NOMO-1 treated with dmso at 0.1 percent for 144 hours (cell line): ENCODE data around the gene TMEM163.

Source experiments
- DNase-seq: peaks from one replicate; lab custom pipeline; 2025; ENCODE audit not compliant: unreplicated experiment; lab: John Stamatoyannopoulos, UW

TMEM163 gene

DNA sequence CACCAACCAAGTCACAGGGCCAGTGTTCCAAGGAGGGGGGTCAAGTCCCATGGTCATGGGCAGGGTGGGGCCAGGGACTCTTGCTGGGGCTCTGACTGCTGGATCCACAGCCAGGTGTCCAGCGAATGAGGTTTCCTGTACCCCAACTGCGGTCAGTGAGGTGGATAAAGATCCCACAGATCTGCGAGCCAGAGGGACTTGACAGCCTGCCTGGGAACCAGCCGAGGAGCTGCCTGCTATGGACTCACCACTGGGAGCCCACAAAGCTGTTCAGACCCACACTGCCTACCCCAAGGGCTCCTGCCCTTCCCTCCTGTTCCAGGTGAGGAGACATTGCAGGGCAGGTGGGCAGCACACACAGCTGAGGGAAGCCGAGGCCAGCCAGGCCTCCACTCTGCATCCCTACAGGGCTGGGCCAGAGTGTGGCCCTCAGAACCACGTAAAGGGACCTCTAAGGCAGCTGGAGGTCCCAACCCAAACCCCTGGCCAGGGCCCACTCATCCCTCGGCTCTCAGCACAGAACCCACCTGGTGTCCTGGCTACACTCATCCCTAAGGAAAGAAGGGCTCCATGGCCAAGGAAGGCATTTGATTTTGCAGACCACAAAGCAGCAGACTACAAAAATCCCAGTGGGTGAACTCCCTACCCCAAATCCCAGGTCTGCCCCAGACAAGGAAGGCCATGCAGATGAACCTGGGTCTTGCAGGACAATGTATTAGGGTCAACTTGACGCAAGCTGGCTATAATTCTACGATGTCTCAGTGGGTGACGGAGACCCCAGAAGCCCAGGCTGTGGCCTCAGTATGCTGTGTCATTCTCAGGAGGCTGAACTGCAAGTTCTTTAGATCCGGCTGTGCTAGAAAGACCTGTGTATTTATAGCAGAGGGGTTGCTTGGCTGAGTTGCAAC lies 255.8 kb downstream of the TMEM163 start:
- no peak for DNase-seq

DNA sequence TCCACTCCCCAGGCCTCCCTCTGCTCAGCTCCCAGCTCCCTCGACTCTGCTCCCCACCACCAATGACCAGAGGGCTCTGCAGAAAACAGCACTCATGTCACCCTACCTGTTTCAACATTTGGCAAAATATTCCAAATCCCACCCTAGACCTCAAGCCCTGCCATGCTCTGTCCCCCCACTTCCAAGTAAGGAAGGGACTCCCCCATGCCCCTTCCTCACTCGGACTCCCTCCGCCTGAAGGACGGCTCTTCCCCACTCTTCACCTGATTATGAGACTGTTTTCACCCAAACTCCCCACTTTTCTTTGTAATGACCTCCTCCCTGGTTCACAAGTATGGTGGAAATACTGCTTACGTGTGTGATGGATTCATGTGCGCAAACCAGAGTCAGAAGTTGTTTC lies 256.5 kb downstream of the TMEM163 start:
- DNase-seq = no peak

DNA sequence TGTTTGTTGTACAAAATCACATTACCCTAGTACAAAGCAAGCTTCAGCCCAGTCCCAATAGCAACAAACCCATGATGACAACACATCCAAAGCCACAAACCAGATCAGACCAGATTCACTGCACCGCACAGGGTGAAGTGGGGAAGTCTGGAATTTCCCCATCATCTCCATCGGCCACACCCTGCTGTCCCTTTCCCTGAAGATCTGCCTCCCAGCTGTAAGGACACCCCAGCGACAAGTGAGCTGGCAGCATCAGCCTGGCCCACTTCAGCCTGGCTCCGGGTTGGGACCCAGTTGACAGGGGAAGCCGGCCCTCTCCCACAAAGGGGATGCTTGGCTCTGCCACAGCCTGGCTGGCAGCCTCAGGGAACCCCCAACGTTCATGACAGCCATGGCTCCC lies 257.3 kb downstream of the TMEM163 start:
- no peak for DNase-seq

DNA sequence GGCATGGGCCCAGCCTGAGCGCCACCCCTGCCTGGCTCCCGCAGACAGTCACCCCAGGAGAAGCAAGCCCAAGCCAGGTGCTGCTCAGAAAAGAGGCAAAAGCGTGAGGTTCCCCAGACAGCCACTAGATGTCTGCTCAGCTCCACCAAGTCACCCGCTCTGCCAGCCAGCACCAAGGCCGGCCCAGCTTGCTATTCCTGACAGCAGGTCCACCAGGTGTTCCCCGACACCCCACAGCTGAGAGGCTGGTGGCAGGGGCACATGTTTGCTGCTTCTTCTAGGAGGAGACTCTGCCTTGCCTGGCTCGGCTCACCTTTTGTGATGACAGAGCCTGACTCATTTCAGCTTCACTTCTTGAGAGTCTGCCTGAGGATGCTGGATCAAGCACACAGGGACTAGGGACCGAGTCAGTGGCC lies 258.2 kb downstream of the TMEM163 start:
- DNase-seq = no peak

DNA sequence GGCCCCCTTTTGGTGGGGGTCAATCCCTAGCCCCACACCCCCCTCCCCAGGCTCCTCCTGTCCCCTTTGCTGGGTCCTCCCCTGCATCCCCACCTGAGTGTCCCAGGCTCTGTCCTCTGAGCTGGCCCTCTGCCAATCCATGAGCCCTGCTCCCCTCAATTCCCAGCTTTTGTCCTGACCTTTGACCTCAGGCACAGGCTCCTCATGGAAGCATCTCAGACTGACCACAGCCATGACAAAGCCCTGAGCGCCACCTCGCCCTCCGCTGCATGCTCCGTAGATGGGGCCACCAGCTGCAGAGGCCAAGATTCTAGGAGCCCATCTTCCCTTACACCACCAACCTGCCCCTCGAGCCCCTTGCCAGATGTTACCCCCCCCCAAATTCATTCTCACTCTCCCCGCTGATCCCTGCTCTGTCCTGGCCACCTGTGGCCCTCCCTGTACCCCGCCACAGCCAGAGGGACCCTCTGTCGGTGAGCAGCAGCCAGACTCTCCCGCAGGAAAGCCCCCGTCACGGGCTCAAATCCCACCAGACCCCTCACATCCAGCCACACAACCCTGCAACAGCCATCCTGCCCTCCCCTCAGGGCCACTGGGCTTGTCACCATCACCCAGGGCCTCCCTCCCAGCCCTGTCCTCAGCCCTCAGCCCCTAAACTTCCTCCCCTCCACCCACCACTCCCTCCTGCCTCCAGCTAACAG lies 258.9 kb downstream of the TMEM163 start:
- DNase-seq = no peak

DNA sequence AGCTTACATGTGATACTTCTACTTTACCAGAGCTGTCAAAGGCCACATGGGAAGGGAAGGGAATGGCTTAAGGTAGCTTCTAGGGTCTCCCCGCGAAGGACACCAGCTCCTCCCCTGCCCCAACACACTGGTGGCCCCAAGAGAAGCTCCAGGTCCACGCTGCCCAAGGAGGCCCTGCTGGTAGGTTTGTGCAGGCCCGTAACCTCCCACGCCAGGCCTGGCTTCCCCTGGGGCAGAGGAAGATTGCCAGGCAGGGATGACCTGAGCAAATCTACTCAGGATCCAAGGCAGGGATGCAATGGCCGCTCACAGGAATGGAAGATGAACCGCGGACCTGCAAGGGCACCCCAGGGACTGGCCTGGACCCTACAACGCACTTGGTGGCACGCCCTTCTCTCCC lies 259.9 kb downstream of the TMEM163 start:
- no peak for DNase-seq

DNA sequence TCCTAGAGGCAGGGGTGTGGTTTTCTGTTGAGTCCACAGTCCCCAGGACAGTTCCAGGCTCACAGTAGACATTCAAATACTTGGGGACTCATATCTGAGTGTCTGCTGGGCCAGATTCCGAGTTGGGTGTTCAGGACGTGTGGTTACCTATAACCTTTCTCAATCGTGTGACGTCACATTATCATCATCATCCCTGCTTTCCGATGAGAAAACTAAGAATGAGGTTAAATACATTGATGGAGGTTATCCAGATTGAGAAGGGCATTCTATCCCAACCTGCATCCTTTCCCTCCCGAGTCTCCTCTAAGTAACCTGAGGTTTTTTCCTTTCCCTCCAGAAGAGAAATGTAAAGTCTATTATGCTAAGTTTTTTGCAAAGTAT lies 260.3 kb downstream of the TMEM163 start:
- DNase-seq = no peak

DNA sequence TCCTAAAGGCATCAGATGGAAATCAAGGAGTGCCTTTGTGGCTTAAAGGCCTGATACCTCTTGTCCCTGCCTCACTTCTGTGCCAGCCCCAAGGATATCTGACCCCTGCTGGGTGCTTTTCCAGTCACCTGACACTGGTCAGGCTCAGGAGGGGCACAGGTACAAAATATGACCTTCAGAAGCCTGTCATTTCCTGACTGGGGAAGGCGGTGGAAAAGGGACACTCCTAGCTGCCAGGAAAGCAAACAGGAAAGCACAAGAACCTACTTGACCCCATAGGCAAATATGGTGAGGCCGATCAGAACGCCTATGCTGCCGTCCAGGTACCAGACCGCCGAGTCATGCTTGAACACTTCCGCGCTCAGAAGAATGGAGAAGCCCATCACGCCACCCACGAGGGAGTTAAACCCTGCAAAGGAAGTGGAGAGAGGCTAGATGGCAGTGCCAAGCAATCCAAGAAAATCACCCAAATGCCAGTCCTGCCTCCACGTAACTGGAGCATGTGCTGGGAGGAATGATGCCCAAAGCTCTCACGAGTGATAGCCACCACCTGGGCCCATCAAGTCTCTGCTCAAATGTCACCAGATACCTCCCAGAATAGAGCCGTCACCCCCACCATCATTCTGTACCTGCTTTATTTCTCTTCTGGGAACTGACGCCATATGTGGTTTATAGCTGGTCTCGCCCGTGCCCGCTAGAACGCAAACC lies 260.9 kb downstream of the TMEM163 start:
- no peak for DNase-seq

DNA sequence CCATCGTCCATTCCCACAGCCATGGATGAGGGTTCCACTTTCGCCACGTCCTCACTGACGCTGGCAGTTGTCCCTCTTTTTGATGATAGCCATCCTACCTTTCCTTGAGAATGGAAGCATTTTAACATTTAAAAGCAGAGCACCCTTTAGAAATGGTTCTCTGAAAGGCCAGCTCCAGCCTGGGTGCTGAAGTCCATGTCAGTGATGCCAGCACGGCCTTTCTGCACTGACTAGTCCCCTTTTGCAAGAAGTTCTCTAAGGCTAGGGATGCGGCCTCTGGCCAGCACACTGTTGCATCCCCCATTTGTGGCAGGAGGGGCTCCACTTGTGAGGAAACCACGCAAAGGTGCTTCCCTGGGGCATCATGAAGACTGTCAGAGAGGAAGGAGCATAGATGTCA lies 261.4 kb downstream of the TMEM163 start:
- no peak for DNase-seq

DNA sequence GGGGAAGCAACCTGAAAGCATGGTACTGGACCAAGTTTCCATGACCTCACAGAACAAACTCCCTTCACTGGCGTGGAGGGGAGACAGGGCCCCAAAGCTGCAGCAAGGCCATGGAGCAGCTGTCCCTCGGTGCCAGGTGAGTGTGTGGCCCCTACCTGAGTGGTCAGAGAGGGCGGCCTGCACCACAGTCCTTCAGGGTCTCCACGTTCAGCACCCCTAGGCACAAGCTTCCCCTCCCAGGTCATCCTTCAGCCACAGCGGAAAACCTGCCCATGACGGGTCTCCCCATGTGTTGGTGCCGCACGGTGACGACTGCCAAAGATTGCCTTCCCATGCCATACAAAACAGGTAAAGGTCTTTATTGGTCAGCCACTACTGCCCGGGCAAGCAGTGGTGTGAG lies 263.4 kb downstream of the TMEM163 start:
- no peak for DNase-seq

DNA sequence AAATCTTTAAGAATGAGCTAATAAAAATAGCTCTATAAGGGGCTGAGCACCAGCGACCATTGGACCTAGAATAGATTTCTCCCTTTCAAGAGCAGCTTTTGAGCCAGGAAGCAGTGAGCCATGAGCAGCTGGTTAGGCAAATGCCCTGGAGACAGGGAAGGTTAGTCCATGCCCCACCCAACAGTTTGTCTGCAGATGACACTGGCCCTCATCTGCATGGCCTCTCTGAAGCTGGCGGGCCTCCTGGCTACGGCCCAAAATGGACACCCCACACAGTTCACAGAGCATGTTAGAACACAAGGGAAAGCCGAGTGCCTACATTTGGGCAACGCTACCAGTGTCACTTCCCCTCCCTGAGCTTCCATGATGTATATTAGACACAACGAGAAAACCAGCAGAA lies 263.9 kb downstream of the TMEM163 start:
- DNase-seq = no peak

DNA sequence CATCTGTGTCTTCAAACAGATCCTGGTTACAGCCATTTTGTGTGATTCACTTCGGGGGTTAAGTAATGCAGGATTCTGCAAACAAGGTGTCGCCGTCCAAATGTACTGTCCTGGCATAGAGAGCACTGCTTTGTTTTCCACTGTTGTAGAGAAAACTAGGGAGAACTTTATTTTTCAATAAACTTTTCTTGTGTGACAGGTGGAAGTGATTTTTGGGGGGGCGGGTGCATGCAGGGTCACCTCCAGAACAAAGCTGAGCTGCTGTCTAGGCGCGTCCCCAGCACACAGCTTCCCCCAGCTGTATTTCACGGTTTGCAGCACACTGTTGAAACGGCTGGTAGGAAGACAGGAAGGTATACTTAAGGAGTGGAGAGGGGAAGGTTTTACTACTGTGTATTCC lies 264.4 kb downstream of the TMEM163 start:
- DNase-seq = no peak

DNA sequence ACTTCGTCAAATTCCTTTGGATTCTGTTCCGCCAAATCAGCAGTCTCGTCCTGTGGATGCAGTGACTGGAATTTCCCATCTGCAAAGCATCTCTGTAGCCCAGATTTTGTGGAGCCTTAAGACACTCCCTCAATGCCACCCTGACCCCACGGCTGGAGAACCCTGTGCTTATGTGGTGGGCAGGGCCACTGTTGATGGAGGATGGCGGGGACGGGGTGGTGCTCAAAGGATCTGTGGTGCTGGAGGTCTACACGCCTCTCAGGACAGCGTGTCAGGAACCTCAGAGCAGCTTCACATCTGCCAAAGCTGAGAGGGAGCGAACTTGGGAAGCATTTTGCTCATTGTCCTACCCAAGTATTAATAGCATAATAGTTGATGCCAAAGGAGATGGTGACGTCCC lies 264.8 kb downstream of the TMEM163 start:
- DNase-seq = no peak

DNA sequence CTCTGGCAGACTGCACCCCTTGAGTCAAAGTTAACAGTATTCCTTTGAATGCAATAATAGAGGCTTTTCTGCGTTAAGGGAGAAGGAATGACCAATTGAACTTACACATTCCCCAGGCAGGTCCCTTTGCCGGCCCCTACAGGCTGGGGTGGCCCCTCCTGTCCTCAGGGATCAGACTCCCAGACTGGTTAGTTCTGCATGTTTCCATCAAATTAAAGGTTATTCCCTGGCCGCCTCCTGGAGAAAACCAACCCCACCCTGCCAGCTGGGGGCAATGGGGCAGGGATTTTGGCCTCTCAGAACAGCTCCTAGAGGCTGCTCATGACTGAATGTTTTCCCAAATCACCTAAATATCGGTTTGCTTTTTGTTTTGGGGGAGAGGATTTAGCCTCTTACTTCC lies 265.3 kb downstream of the TMEM163 start:
- no peak for DNase-seq

DNA sequence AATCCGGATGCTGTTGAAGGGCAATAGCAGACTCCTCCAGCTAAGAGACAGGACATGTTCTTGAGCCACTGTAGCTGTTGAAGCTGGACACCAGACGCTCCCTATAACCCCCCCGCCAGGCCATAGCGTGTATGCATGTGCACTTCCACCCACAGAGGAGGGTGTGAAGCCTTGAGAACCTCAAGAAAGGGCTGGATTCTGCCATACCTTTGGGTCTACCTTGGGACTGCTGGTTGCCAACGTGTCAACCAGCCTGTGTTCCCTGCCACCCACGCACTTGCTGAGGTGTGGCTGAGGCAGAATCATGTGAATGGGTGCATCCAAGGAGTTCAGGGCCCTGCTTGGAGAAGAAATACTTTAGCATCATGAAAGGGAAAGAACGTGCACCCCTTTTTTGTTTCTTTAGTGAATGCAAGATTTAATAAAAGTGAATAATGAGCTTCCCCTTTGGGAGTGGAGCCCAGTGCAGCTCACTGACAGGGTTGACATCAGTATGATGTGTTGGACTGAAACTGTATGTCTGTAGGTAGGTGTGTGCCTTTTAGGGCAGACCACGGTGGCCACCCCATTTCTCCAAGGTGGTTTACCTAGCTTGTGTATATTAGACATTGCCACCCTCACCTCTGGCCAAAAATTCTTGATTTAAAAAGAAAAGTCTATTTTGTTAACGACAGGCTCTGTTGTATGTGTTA lies 266.6 kb downstream of the TMEM163 start:
- DNase-seq = no peak

DNA sequence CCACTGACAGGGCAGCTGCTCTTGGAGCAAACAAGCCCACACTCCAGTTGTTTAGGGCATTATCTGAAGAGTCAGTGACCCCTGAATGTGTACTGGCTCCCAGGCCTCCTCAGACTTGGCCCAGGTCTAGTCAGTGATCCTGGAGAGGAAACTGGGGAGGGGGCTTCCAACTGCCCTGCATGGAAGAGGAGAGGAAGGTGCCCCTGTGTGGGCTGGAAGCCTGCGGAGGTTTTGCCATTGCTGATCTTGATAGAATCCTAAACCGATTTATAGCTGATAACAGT lies 267.5 kb downstream of the TMEM163 start:
- no peak for DNase-seq

DNA sequence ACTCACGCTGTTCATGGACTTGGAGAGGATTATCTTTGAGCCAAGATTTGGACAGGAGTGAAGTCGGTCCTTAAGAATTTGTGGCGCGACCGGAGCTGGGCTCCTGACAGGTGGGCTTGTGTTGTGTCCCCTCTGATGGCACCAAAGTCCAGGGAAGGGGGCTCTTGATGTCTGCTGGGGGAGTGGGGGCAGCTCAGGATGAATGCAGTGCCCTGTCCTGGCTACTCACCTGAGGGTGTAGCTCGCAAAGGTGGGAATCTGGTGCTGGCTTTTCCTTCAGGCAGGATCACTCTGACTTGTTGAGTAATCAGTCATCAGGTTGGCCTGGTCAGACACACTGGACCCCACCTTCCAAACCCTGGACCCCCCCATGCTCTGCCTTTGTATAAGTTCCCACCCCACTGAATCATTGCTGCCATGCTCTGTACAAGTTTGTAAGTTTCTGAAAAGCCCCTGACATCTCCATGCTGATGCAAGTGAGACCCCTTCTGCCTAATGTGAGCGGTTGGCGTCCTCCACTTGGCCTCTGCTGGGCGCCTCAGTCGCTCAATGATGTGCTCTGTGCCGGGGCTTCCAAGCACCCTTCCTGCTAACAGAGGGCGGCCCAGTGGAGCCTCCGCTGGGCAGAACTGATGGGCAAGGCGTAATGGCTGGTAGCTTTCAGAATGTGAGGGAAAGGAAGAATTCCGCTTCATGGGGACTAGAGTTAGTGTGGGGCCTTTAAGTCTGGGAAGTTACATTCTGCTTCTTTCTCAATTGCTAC lies 268.9 kb downstream of the TMEM163 start:
- no peak for DNase-seq

DNA sequence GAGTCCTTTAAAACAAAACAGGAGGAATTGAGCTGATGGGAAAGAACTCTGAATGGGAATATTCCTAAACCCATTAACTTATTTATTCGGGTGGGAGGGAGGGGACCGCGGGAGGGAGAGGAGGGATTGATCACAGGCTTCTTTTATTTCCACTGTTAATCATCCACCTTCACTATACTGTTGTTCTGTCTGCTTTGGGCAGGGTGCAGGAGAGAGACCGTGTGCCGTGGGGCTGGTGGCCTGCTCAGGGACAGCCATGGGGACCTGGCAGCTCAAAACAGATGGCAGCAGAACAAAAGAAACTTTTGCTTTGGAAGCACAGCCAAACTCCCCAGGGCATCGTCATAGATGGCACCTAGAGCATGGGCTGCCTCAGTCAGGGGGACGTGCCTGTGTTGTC lies 269.6 kb downstream of the TMEM163 start:
- no peak for DNase-seq

DNA sequence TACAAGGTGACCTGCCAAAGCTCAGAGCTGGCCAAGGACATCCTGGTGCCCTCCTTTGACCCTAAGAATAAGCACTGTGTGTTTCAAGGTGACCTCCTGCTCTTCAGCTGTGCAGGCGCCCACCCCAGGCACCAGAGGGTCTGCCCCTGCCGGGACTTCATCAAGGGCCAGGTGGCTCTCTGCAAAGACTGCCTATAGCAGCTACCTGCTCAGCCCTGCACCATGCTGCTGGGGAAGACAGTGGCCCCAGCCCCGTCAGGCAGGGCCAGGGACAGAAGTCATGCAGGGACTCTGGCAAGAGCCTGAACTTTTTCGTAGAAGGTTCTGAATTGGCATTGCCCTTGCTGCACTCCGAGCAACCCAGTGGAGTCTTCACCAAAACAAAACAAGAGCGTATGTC lies 270.1 kb downstream of the TMEM163 start:
- no peak for DNase-seq

DNA sequence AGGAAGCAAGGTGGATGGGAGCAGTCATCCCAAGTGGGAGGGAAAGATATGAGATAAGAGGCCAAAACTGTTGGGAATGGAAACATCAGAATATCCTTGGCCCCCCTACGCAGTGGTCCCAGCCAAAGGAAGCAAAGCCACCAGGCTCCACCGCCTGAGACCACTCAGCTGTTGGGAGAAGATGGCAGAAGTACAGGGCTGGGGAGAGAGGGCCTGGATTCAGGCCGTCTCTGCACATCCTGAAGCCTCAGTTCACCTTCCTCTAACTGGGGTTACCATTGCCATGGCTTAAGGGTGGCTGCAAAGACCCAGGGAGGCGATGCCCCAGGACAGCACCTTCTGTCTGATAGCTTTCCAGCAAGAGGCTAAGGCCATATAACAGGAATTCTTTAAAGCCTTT lies 271.1 kb downstream of the TMEM163 start:
- no peak for DNase-seq
